NCI-H2029 (cell line): ENCODE data around the gene MEG3.

Source experiments
- DNase-seq: peaks from one replicate; lab custom pipeline; 2025; lab: John Stamatoyannopoulos, UW

MEG3 gene

DNA sequence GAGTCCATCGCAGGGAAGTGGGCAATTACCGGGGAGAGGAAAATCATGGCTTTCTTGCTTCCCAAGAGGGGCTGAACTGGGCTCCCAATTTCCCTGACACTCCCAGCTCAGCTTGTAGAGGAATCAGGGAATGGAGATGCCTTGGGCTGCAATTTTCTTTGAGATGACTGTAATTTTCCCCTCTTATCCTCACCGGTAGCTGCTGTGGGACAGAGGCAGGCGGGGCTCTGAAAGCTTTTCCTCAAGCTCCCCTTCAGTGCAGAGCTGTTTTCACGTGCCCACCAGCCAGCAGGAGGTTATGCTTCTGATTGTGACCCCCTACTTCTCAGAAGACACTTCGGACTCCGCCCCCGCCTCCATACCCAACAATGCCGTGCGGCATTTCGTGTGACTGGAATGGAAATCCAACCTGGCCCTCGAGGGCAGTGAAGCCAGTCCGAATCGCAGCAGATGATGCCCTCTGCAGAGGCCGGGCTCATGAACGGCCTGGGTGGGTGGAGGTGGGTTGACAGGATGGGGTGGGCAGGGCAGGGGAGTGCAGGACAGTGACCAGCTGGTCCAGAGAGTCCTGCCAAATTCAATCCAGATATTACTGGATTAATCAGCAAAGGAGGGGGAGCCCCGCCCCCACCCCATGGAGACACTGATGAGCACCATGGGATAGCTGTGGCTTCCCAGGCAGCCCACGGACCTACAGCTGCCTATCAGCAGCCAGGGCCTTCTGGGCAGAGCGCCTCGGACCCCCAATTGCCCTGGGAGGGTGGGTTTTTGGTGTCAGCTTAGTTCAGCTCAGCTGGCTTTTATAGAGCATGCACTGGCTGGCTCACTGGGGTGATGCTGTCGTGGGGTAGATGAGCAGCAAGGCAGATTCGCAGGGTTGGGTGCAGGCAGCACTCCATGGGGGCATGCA lies 40.0 kb downstream of the MEG3 start:
- no peak for DNase-seq

- no peak for DNase-seq
Measured at GRCh38 chr14:100866666-100867630, 41.0 kb downstream of the MEG3 start.

GRCh38 chr14:100867631-100868315 lies 41.9 kb downstream of the MEG3 start:
- DNase-seq: no peak

DNA sequence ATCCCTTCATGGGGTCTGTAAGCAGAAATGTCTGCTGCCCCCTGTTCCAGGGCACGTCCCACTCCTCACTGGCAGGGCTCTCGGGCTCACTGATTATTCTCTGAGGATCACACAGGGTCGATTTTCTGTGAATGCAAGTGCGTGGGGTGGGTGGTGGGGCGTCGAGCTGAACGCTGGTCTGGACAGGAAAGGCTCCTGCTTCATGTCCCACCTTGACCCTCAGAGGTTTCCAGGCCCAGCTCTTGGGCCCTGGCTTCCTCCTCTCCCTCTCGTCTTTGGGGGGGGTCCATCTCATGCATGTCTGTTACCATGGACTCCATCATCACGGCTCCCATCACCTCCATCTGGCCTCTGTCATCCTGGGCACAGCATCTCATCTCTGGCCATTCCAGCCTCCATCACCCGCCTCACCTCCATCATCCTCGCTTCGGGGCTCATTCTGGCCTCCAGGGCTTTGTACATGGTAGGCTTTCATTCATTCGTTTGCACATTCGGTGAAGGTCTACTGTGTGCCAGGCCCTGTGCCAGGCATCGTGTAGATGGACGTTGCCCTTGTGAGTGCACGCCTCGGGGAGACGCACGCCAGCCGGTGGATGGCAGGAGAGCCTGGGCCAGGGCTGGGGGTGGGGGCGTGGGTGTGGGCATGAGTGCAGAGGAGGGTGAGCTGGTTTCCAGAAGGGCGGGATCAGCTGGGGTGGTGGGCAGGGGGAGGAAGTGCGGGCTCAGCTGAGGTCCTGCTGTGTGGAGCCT lies 42.9 kb downstream of the MEG3 start:
- no peak for DNase-seq

DNA sequence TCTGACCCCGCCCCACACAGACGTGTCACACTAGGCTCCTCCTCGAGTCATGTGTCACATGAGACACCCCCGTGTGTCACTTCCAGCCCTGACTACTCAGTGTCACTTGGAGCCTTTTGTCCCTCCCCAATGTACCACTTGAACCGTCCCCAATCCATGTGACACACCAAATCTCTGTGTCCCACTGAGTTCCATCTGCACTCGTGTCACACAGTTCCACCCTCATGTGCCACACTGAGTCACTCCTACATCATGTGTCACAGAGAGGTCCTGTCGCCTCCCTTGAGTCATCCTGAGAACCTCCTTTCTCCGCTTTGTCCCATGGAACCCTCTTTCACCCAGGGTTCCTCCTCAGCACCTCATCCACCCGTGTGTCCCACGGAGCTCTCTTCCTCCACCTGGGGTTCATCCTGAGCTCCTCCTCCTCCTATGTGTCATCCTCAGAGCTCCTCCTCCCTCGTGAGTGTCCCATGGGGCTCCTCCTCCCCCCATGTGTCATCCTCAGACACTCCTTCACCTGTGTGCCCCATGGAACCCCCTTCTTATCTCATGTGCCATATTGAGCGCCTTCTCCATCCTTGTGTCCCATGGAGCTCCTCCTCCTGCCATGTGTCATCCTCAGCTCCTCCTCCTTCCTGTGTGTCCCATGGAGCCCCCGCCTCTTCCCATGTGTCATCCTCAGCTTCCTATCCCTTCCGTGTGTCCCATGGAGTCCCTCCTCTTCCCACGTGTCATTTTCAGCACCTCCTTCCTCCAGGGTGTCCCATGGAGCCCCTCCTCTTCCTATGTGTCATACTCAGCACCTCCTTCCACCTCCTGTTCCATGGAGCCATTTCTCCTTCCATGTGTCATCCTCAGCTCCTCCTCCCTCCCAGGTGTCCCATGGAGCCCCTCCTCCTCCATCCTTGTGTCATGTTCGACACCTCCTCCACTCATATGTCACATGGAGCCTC lies 45.6 kb downstream of the MEG3 start:
- no peak for DNase-seq

- no peak for DNase-seq
Measured at GRCh38 chr14:100872259-100873095, 46.6 kb downstream of the MEG3 start.

DNA sequence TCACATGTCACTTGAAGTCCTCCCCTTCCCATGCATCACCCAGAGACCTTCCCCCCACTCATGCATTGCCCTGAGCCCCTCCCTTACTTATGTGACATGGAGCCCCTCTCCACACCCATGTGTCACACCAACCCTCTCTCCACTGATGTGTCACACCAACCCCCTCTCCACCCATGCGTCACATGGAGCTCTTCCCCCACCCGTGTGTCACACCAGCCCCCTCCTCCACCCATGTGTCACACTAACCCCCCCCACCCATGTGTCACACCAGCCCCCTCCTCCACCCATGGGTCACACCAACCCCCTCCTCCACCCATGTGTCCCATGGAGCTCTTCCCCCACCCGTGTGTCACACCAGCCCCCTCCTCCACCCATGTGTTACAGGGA lies 47.2 kb downstream of the MEG3 start:
- no peak for DNase-seq

DNA sequence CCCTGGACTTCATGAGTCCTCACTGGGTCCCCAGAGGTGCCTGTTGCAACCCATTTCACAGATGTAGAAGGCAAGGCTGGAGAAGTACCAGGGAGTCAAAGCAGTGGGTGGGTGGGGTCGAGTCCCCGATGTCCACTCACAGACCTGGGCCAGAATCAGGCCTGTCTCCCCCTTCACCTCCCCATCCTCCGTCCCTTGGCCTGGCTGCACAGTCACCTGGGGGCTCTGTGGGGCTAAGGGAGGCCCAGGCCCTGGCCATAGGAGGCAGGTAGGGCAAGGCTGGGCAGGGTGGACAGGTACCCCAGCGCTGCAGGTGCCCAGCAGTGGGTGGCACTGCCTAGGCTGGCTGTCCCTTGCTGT lies 48.1 kb downstream of the MEG3 start:
- DNase-seq: no peak

GRCh38 chr14:100874411-100875091 lies 48.6 kb downstream of the MEG3 start:
- no peak for DNase-seq

- DNase-seq: no peak
Measured at GRCh38 chr14:100875126-100875525, 49.2 kb downstream of the MEG3 start.

DNA sequence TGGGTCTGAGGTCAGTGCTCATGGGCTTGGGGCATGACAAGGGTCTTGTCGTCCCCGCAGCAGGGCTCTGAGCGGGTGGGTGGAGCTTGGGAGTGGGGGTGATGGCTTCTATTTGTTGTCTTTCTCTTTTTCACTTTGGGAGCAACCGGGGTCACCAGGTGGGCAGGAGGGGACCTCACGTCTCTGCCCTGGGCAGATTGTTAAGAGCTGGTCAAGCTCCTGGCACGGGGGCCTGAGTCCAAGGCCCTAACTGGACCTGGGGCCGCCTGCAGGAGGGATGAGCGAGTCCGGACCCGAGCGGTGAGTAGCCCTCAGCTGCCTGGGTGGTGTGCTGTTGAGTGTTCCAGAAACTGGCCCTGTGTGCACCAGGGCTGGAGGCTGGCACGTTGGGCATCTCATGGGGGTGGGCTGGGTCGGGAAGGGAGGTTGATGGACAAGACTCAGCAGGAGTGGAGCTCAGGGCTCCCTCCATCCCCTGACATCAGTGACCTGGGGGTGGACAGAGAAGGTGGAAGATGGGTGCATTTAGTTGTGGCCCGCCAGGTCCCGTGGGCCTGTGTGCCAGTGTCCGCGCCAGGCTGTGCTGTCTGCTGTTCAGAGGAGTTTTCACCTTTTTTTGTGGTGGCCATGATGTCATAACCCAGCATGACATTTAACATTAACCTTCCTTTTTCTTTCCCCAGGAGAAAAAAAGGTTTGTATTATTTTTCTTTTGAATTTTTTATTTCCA lies 50.1 kb downstream of the MEG3 start:
- no peak for DNase-seq

DNA sequence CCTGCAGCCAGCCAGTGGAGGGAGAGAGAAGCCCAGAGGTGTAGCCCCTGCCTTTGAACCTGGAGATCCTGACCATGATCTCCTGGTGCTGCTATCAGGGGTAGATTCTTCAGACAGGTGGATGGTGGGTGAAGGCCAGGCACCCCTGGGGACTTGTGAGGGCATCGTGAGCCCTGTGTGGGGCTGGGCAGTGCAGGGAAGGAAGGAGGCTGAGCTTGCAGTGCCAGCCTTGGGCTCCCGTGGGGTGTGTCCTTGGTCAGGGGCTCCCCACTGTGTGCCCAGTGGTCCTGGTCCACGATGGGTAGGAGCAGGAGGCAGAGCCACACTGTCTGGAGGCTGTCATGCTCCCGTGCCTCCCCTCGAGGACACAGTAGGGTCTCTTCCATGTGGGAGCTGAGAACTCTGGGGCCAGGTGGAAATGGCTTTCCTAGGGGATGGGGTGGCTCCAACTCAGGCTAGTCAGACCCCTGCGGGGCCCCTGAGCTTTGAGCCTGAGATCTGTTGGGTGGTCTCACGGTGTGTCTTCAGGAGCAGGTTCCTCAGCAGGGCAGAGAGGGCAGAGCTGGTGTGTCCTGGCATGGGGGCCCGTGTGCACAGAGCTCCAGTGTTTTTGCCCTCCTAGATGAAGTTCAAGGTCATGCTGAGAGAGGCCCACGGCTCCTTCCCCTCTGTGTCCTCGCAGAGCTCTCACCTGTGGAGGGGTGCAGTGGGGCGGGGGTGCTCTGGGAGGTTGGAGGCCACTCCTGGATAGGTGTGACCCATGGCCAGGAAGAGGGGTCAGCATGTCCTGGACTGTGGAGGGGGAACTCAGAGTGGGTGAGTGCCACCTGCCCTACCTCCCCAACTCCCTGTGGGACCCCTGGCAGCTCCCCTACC lies 52.6 kb downstream of the MEG3 start:
- DNase-seq: no peak

DNA sequence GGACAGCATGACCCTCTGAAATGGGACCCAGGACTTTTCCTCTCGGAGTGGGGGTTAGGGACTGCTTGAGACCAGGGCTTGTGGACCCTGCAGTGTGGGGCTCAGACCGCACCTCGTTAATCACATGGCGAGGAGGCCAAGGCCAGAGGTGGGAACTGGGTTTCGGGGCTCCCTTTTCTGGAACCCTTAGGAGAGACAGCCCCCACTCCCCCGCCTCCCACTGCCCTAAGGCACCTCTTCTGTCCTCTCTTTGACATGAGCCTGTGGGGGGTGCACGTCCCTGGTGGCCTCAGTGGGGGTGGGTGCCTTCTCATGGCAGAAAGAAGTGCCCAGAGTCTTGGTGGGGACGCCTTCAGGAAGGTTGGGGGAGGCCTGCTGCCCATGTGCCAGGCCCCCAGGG lies 53.3 kb downstream of the MEG3 start:
- no peak for DNase-seq

DNA sequence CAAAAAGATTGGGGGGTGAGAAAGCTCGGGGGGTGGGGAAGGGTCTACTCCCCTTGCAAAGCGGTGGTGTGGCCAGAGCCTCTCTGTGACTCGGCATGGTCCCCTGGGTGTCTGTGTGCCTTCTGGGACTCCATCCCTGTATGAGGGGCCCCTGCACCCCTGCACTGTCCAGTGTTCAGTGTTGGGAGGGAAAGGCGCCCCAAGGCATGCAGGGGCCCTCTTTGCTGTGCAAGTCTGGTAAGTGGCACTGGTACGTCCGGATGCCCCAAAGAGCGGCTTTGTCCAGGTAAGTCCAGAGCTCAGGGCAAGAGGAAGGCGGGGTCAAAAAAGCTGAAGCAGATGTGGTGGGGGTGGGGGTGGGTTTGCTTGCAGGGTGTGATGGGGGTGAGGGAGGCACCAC lies 53.9 kb downstream of the MEG3 start:
- DNase-seq: no peak

DNA sequence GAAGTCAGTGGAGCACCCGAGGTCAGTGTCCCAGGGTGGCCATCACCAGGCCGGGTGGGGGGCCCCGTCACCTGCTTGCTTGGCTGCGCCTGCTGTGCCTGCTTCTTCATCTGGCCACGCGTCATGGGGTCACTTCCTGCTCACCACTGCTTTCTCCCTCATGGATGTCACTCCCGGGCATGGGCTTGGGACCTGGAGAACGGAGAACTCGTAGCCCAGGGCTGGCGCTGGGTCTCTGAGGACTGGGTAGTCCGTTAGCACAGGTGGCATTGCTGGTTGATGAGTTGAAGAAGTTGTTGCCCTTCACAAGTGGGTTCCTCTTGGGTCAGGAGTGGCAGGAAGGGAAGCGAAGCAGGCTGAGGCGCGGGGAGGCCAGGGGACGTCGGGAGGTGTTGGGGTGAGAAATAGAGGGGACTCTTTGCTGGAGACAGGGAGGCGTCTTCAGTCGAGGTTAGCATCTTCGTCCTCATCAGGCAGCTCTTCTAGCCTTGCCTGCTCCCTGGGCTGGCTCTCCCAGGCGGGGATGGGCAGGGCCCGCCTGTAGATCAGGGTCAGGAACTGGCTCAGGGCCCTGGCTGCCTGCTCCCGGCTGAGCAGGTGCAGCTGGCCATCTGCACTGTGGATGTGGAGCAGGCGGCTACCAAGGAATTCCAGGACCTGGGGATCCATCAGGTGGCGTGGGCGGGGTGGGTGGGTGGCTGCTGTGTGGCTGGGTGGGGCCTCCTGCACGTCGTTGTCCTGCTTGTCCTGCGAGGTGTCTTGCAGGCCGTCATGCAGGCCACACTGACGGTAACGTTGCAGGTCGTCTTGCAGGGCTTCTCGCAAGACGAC lies 54.6 kb downstream of the MEG3 start:
- no peak for DNase-seq
